Endometrium (tissue), 2 donors: ENCODE data around the gene ISG15.

Source experiments
- FAIRE-seq: peaks from 2 replicates; lab custom pipeline; 2012; peaks lifted over from hg19 to GRCh38; lab: Jason Lieb, UNC
- donor health status: control.
- donor health status: control.

ISG15 gene

GRCh38 chr1:1061682-1062345 is 48.5 kb downstream of the ISG15 start:
- no peak for FAIRE-seq

GRCh38 chr1:1062348-1063163 is 49.3 kb downstream of the ISG15 start:
- FAIRE-seq, result no peak

- no peak for FAIRE-seq
Measured at GRCh38 chr1:1063261-1063944, 50.1 kb downstream of the ISG15 start.
